NCI-H2081 treated with DMSO at 0.1 percent for 48 hours (cell line): ENCODE measurements around the gene APLF.
"Not testable (repeated sequence)": the region's sequence is repeated elsewhere in the genome, so short reads cannot be mapped to it uniquely, and the experiment has no call there.

Source experiments
- DNase-seq: peaks from one replicate; lab custom pipeline; 2025; lab: John Stamatoyannopoulos, UW

APLF gene

GRCh38 chr2:68588589-68588988, 121.2 kb downstream of the APLF start:
- no peak for DNase-seq

- no peak for DNase-seq
These were observed 122.6 kb downstream of the APLF start for GRCh38 chr2:68589963-68590362.

GRCh38 chr2:68590702-68591101, 123.3 kb downstream of the APLF start:
- no peak for DNase-seq

- no peak for DNase-seq
These were observed 123.8 kb downstream of the APLF start for GRCh38 chr2:68591225-68591624.

GRCh38 chr2:68594041-68594440, 126.7 kb downstream of the APLF start:
- DNase-seq, result no peak

GRCh38 chr2:68594674-68595492, 127.5 kb downstream of the APLF start:
- no peak for DNase-seq

GRCh38 chr2:68595493-68595785, 128.1 kb downstream of the APLF start:
- DNase-seq, result not testable (repeated sequence)

GRCh38 chr2:68600495-68600894, 133.1 kb downstream of the APLF start:
- DNase-seq, result not testable (repeated sequence)

GRCh38 chr2:68603059-68603458, 135.7 kb downstream of the APLF start:
- DNase-seq, result no peak

- DNase-seq, result no peak
These were observed 136.7 kb downstream of the APLF start for GRCh38 chr2:68604077-68604476.

GRCh38 chr2:68605939-68606338, 138.6 kb downstream of the APLF start:
- DNase-seq, result no peak

- DNase-seq, result no peak
These were observed 139.4 kb downstream of the APLF start for GRCh38 chr2:68606759-68607158.

- DNase-seq, result no peak
These were observed 140.5 kb downstream of the APLF start for GRCh38 chr2:68607837-68608236.

GRCh38 chr2:68612765-68613519, 145.6 kb downstream of the APLF start:
- DNase-seq, result no peak

GRCh38 chr2:68620772-68621171, 153.4 kb downstream of the APLF start:
- no peak for DNase-seq

- no peak for DNase-seq
These were observed 156.4 kb downstream of the APLF start for GRCh38 chr2:68623820-68624219.

GRCh38 chr2:68627615-68628014, 160.2 kb downstream of the APLF start:
- DNase-seq, result no peak
